HEK293 (cell line): ENCODE data around the gene SLC2A4RG.

ENCODE experiments used
- ZNF449 ChIP-seq: fragments of 450-650 bp; formaldehyde crosslinking; IDR thresholded peaks from 2 replicates; pipeline ENCODE4 v1.5.1; 2017; ENCODE audit warnings: missing biosample characterization, mild to moderate bottlenecking, missing genetic modification characterization, moderate library complexity
- ZNF600 ChIP-seq: fragments of 450-650 bp; formaldehyde crosslinking; IDR thresholded peaks from 2 replicates; pipeline ENCODE4 v1.5.1; 2016; ENCODE audit warnings: missing biosample characterization, missing genetic modification characterization
- TF ChIP-seq, protein P1 (sequence below): fragments of 450-650 bp; formaldehyde crosslinking; IDR thresholded peaks from 2 replicates; pipeline ENCODE4 v1.5.1; 2016; ENCODE audit warnings: missing biosample characterization, missing genetic modification characterization
- TF ChIP-seq, protein P2 (sequence below): fragments of 450-650 bp; formaldehyde crosslinking; IDR thresholded peaks from 2 replicates; pipeline ENCODE4 v1.5.1; 2017; ENCODE audit warnings: missing biosample characterization, missing genetic modification characterization

- TF ChIP-seq ZNF600 (no peak), ZNF449 (tag by site-specific recombination) (no peak)
- TF ChIP-seq, protein P1, sequence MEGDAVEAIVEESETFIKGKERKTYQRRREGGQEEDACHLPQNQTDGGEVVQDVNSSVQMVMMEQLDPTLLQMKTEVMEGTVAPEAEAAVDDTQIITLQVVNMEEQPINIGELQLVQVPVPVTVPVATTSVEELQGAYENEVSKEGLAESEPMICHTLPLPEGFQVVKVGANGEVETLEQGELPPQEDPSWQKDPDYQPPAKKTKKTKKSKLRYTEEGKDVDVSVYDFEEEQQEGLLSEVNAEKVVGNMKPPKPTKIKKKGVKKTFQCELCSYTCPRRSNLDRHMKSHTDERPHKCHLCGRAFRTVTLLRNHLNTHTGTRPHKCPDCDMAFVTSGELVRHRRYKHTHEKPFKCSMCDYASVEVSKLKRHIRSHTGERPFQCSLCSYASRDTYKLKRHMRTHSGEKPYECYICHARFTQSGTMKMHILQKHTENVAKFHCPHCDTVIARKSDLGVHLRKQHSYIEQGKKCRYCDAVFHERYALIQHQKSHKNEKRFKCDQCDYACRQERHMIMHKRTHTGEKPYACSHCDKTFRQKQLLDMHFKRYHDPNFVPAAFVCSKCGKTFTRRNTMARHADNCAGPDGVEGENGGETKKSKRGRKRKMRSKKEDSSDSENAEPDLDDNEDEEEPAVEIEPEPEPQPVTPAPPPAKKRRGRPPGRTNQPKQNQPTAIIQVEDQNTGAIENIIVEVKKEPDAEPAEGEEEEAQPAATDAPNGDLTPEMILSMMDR (tag by site-specific recombination) = no peak
- TF ChIP-seq, protein P2, sequence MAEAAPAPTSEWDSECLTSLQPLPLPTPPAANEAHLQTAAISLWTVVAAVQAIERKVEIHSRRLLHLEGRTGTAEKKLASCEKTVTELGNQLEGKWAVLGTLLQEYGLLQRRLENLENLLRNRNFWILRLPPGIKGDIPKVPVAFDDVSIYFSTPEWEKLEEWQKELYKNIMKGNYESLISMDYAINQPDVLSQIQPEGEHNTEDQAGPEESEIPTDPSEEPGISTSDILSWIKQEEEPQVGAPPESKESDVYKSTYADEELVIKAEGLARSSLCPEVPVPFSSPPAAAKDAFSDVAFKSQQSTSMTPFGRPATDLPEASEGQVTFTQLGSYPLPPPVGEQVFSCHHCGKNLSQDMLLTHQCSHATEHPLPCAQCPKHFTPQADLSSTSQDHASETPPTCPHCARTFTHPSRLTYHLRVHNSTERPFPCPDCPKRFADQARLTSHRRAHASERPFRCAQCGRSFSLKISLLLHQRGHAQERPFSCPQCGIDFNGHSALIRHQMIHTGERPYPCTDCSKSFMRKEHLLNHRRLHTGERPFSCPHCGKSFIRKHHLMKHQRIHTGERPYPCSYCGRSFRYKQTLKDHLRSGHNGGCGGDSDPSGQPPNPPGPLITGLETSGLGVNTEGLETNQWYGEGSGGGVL (tag by site-specific recombination) = no peak
Measured at GRCh38 chr20:63706027-63706695, 33.4 kb upstream of the SLC2A4RG start.
